SHP77 (cell line): Measurements from ENCODE around the gene PEAK1.

Experiments used
- DNase-seq, 2 experiments: peaks; one replicate each; lab custom pipeline; 2025; lab: John Stamatoyannopoulos, UW

PEAK1 gene

GRCh38 chr15:77064063-77064462, 355.8 kb downstream of the PEAK1 start:
- no peak for DNase-seq

- no peak for DNase-seq
These were observed 356.7 kb downstream of the PEAK1 start for GRCh38 chr15:77063249-77063648.

- DNase-seq, result no peak
These were observed 359.4 kb downstream of the PEAK1 start for GRCh38 chr15:77060546-77060945.

GRCh38 chr15:77059786-77060361, 360.0 kb downstream of the PEAK1 start:
- no peak for DNase-seq

- no peak for DNase-seq
These were observed 361.4 kb downstream of the PEAK1 start for GRCh38 chr15:77058468-77058867.

- no peak for DNase-seq
These were observed 362.2 kb downstream of the PEAK1 start for GRCh38 chr15:77057685-77058084.

GRCh38 chr15:77057072-77057471, 362.8 kb downstream of the PEAK1 start:
- DNase-seq, result no peak

GRCh38 chr15:77053709-77054108, 366.2 kb downstream of the PEAK1 start:
- DNase-seq, result no peak

GRCh38 chr15:77052556-77052955, 367.3 kb downstream of the PEAK1 start:
- DNase-seq, result no peak
